Activated T-cell treated with anti-CD3 and anti-CD28 coated beads for 1 hour (primary cell): Measurements from ENCODE around the gene MYPN.

ENCODE experiments used
- DNase-seq: peaks from one replicate; pipeline ENCODE4 v3.0.0-alpha.2; 2020; ENCODE audit warnings: low read depth

MYPN gene

DNA sequence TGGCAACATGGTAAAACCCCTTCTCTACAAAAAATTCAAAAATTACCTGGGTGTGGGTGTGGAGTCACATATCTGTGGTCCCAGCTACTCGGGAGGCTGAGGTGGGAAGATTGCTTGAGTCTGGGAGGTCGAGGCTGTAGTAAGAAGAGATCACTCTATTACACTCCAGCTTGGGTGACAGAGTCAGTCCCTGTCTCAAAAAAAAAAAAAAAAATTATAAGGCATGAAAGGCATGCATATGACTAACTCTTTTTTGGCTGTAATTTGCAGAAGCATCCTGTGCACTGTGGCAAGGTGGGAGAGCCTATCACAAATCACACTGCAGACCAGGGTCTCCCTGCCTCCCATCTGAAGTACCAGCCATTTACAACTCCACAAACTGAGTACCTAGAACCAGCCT, 14.1 kb upstream of the MYPN start:
- no peak for DNase-seq

DNA sequence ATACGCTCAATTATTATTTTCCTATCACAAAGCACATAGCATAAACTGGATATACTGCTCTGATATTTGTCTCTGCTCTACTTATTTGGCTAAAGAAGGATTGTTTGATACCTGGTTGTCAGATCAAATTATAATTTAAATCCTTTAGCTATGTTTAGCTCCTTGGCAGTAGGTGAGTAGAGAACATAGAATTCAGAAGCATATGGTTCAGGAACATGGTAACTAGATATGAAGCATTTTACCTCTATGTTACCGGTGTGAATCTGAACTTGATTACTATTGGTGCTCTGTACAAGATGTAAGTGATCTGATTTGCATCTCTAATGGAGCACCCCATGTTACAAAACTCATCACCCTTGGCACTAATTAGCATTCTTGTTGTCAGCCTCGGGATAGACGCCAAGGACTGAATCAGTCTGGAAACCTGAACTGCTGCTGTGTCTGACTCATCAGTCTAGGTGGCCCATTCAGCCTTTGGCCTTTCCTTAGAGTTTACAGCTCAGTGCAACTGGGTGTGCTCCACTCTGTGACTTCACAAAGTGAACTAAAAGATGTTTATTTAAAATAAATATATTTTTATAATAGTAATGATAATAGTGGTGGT, 12.3 kb upstream of the MYPN start:
- no peak for DNase-seq

DNA sequence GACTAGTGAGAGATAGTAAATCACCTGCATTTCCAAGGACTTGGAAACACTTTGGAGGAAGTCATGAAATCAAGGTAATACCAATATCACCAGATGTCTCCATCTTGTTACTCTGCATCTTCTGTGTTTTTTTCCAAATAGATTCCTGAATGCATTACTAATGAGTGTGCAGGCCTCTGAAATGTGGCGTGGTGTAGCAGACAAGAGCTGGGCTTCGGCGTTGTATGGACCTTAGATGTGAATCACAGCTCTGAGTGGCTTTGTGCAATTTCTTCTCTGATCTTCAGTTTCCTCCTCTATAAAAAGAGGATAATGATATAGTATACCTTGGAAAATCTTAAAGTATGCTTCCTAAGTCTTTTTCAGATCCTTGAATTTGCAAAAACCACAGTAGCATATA, 9.6 kb upstream of the MYPN start:
- no peak for DNase-seq

DNA sequence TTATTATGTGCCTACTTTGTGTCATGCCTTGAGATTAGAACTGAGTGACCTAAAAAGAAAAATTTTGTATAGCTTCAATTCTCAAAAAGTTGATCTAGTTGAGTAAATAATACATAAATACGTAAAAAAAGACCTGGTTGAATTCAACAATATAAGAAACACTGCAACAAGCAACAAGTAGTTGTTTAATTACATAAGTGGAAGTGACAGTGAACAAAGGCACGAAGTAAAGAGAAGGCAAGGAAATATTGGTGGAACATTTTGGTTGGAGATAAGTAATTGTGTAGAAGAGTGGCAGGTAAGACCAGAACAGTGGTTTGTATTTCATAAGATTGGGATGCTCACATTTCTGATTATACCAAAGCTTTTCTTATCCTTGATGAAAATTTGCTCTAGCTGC, 8.2 kb upstream of the MYPN start:
- no peak for DNase-seq

DNA sequence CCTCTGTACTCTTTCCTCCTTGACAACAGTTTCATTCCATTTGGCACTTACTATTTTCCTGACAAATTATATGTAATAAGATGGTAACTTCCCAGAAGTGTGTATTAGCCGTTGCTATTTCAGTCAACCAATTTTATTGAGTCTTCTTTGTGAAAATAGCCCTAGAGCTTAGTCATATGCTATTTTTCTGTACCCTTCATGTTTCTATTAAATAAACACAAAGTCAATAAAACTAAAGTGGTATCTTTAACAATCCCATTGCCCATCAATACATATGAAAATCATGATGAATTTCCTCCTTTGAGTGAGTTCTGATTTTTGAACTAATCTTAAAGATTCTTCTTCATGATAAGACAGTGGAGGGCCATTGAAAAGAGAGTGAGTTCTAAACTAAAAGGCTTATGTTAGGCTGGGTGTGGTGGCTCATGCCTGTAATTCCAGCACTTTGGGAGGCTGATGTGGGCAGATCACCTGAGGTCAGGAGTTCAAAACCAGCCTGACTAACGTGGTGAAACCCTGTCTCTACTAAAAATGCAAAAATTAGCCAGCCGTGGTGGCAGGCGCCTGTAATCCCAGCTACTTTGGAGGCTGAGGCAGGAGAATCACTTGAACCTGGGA, 5.9 kb upstream of the MYPN start:
- DNase-seq = no peak

DNA sequence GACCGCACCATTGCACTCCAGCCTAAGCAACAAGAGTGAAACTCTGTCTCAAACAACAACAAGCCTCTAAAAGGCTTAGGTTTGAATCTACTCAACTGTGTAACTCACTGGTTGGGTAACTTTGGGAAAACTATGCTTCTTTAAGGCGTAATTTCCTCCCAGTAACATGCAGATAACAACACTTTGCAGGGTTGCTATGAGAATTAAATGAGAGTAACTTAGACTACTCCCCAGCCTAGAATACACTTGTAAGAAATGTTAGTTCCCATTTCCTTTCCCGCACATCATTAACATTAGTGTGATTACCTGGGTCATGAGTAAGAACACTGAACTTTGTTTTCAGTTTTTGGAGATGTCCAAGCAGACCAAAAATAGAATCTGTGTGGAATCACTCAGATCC, 5.4 kb upstream of the MYPN start:
- DNase-seq = no peak

DNA sequence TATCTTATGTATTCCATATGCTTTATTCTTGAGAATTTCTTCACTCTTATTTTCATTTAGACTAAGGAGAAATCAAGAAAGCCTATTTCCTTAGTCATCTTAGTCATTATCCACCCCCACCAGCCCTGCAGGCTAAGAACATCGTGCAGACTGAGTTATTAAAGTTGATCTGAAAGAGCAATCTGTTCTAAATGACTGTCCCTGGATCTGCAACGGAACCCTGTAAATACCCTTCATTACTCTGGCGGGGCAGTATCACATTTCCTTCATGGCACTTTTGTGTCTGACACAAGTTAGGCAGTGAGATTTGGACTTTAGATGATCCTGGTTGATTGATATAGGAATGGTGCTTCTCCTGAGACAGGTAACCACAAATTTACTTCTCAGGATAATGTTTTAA, 3.5 kb upstream of the MYPN start:
- no peak for DNase-seq

DNA sequence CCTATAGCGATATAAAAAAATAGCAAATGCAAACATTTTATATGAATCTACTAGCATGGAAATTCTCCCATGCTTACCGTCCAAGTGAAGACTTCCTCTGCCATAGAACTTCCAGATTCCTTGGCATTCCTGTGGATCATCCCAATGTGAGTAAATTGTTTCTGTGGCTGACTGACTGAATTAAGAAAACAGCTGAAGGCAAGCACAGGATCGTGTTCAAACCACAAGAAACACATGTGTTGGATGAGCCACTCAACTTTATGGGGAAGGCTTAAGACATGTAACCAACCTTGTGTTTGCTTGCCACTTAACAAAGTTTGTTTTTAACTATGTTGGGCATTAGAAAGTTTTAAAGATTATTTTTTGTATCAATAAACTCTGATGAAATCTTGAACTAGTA, 2.6 kb upstream of the MYPN start:
- no peak for DNase-seq

DNA sequence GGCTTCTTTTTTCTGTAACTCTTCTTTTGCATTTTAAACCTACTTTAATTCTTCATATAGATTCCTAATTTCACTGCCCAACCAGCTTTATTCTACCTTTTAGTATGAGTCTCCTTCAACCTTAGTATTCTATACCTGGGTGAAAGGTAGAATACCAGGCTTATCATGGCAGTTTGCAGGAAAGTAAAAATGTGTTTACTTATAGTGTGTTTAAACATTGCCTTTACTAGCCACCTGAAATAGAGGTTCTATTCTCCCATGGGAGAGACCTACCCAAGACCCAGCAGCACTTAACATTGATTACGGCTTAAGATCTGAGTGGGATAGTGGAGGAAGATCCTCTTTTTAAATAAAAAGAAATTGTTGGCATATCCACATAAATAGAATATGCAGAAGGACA, 1.6 kb upstream of the MYPN start:
- DNase-seq = no peak

DNA sequence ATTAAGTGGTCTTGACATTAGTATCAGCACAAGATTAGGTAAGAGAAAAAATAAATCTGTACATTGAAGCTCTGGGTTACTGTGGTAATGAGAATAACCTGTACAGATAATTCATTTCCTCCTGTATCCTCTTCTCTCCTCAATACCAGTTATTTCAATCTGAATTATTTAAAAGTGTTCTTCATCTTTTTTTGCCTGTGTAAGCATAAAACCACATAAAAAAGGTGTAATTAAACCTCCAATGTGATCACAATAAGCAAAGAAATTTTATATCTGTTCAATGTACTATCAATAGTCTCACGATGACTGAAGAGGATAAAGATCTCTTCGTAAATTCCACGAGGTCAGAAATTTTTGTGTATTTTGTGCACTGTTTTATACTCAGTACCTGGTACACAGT, 1.2 kb upstream of the MYPN start:
- no peak for DNase-seq

DNA sequence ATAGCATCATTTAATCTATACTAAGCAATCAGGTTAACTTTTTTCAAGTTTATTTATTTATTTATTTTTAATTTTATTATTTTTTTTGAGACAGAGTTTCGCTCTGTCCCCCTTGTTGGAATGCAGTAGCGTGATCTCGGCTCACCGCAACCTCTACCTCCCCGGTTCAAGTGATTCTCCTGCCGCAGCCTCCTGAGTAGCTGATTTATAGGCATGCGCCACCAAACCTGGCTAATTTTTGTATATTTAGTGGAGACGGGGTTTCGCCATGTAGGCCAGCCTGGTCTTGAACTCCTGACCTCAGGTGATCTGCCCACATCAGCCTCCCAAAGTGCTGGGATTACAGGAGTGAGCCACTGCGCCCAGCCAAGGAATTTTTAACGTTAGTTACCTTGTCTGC, 635 bp upstream of the MYPN start:
- DNase-seq = no peak

DNA sequence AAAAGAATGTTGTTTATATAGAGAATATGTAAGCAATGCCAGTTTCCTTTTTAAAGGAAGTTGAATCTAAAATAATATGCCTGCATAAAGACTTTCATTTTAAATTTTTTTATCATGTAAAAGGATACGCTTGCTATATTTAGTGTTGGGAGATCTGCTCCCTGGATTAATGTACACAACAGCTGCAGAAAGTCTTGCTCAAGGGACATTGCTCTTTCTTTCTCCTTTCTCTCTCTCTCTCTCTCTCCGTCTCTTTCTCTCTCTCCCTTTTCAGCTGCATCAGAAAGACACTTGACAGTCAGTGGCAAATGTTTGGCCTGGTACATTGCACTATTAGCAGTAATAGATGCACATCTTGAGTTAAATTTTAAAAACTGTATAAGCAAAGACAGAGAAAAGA, 739 bp downstream of the MYPN start:
- no peak for DNase-seq

DNA sequence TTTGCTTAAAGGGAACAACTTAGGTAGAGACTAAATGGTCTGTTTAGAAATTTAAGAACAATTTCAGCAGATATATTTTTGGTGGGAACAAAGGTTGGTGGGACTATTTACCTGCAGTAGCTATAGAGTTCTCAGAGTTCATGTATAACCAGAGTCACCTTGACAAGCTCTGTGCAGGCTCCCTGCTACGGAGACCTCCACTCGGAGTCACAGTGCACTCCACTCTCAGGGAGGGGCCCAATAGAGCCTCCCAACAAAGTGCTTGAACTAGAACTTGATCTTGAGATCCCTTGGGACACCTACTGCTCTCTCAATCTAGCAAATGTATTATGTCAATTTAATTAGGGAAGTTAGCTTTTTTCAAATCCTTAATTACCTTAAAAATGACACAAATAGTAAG, 2.3 kb downstream of the MYPN start:
- DNase-seq = no peak

DNA sequence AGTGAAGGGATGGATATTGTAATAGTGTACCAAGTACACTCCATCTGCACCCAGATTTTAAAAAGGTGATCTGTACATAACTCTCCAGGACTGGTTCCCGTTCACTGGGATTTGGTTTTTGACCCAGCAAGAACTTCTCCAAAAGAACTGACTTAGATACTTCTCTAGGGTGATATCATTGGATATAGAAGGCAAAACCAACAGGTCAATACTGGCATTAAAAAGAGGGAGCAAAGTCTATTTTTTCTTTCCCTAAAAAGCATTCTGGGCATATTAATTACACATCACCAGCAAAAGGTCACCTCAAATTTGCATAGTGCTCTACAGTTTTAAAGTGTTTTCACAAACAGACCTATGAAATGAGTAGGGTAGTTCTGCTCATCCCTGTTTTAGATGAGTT, 3.5 kb downstream of the MYPN start:
- no peak for DNase-seq

DNA sequence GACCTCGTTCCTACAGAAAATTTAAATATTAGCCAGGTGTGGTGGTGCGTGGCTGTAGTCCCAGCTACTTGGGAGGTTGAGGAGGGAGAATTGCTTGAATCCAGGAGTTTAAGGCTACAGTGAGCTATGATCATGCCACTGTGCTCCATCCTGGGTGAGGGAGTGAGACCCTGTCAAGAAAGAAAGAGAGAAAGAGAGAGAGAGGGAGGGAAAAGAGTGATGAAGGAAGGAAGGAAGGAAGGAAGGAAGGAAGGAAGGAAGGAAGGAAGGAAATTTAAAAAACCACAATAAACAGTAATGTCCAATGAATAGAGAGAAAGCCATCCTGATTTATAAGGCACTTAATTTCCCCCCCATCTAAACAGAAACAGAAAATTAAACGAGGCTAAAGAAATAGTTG, 9.4 kb downstream of the MYPN start:
- no peak for DNase-seq

DNA sequence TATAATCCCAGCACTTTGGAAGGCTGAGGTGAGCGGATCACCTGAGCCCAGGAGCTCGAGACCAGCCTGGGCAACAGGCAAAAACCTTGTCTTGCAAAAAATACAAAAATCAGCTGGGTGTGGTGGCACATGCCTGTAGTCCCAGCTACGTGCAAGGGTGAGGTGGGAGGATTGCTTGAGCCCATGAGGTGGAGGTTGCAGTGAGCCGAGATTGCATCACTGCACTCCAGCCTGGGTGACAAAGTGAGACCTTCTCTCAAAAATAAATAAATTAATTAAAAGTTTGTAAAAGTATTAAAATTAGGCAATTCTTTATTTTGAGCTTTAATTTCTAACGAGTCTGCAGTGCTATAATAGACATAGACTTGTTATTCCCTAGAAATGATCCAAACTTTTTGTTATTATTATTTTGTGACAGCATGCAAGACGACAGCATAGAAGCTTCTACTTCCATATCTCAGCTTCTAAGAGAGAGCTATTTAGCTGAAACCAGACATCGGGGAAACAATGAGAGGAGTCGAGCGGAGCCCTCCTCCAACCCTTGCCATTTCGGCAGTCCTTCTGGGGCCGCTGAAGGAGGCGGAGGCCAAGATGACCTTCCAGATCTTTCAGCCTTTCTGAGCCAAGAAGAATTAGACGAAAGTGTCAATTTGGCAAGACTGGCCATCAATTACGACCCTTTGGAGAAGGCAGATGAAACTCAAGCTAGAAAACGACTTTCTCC, 11.9 kb downstream of the MYPN start:
- DNase-seq = no peak

DNA sequence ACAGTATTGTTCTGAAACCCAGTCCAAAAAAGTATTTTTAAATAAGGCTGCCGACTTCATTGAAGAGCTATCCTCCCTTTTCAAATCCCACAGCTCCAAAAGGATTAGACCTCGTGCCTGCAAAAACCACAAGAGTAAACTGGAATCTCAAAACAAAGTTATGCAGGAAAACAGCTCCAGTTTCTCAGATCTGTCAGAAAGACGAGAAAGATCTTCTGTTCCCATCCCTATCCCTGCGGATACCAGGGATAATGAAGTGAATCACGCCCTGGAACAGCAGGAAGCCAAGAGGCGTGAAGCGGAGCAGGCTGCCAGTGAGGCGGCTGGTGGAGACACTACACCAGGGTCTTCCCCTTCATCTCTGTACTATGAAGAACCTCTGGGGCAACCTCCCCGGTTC, 12.6 kb downstream of the MYPN start:
- DNase-seq = no peak

DNA sequence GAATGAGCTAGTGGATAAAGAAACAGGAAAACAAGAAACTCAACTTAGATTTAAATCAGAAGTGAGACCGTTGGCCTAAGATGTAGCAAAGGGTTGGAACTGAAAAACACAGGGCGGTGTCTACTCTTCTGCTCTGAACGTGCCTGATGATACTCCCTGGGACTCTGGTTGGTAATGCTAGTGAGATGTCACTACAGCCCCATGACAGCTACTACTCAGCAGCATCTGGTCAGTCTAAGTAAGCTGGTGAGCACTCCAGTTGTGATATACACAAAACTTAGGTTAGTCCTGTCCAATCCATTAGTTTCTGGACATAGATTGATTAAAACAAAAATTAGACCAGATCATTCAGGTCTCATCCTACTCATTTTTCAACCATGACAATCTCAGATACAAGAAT, 15.4 kb downstream of the MYPN start:
- no peak for DNase-seq

DNA sequence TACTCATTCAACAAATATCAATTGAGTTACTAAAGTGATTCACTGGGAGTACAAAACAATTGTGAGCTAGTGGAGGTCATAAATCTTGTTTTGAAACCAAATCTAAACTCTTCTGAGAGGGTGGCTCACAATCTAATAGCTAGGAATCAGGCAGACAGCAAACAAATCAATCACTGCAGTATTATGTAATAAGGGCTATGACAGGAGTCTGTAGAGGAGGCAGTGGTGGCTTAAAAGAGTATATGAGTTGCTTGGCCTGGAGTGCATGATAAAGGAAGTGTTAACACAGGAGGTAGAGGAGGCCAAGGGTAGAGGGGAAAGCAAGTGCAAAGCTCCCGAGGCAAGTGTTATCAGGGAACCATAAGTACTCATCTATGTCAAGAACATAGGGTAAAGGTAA, 16.5 kb downstream of the MYPN start:
- DNase-seq = no peak

DNA sequence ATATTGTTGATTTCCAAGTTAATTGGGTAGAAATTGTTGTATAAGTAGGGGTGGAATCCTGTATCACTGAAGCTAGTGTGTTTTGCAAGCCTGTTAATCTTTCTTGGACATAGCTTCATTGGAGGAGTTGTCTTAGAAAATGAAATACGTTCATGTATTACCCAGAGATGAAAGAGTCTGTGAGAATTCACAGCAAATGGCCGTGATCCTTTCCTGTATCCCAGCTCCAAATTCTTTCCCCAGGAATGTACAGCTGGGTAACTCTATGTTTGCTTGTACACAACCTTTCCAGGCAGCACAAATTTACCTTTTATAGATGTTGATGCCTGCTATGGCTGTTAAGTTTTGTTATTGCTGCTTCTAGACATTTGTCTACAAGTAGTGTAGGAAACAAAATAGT, 18.7 kb downstream of the MYPN start:
- DNase-seq = no peak

DNA sequence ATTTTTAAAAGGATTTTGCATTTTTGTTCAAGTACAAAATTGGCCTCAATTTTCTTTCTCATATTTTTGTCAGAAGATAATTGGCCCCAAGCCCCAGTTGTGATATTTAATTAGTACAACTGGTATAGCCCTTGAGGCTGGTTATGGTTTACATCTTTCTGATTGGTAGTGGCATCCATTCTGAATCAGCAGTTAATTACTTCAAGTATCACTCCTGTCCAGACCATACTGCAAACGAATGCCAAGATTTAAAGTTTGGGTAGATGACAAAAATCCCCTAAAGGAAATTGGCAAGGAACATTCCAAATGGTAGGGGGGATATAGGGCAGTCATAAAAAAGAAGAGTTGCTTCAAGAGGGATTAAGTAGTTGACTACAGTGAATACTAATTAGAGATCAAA, 23.1 kb downstream of the MYPN start:
- no peak for DNase-seq

DNA sequence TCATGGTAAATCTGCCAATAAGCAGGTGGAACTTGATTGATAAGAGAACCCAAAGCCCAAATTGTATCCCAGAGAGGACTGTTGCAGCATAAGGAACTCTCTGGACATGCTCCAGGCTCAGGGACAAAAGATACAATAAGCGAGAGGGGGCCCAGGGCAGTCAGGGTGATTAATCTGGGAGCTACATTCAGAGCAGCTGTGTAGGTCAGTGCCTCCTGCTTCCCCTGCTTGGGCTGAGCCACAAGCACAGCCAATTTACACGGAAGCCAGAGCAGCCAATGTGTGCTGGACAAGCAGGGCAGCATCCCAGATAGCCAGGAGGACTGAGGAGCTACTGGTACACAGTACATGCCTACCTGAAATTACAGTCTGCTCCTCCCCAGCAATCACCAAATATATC, 24.2 kb downstream of the MYPN start:
- no peak for DNase-seq

DNA sequence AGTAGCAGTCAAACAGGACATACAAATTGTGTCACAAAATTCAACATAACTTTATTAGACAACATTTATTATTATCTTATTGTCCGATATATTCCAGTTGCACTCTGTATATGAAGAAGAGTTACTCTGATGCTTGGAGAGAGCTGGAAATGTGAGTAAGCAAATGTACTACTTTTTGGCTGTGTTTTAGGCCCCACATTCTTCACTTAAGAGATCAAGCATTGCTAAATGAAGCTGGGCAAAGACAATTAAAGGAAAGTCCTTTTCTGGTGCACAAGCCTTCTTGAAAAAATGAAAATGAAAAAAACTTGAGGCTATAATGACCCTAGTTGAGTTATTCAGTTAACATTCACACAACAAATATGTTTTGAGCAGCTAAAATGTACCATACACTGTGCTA, 26.1 kb downstream of the MYPN start:
- no peak for DNase-seq
